Mesenteric fat pad (tissue), 1 donor: ENCODE results near the gene MYO9A. TPM values are rescaled to one million over a fixed set of nuclear protein-coding genes. Genes with fewer than 3 reads are reported as not detected.
"Not testable (repeated sequence)": the region's sequence is repeated elsewhere in the genome, so short reads cannot be mapped to it uniquely, and the experiment has no call there.

Experiments used
- DNase-seq: peaks from one replicate; pipeline ENCODE4 v3.0.0-alpha.2; 2020; ENCODE audit warnings: low spot score
- total RNA-seq: library from RNA; stranded (reverse); fragmentation: NEBNext Ultra II Directional; extraction: Animal tissue kit (Norgen Biotek cat#: 25700); gene quantifications from one replicate; pipeline ENCODE4 v1.2.1, GENCODE V29; 2021
- donor health status: DM: yes; HTN: yes; CAD: no.

Gene MYO9A
- total RNA-seq, 1 donor from 2014 or later, result 47.1 TPM

DNA sequence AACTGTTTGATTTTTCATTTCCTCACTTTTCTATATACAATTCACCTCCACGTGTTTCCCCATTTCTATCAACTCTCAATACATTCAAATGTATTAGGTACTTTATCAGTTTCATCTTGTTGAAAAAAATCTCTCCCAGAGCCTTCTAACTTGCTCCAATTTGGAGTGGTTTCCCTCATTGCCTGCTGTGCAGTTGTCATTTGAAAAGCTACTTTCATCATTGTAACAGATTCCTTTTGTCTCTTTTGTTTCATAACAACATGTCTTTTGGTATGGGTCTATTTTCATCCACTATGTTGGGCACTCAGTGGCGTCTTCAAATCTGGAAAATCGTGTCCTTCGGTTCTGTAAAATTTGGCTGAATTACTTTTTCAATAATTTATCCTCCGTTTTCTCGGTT is 232.6 kb downstream of the MYO9A start:
- no peak for DNase-seq

DNA sequence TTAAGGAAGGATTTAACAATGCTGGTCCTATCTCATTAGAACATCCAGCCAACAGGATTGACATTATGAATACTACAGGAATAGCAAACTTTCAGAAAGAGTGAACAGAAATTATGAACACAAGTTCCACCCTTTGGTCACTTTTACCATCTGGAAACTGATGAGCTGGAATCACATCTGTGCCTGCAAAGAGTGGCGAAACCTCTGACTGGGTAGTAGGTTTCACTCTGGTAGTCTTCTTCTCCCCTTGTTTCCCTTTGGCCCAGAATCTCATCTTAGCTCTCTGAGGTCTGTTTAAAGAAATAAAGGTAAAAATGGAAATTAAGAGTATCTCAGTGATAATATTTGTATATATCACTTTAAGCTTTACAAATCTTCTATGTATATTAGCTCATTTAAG is 234.5 kb downstream of the MYO9A start:
- DNase-seq, result no peak

DNA sequence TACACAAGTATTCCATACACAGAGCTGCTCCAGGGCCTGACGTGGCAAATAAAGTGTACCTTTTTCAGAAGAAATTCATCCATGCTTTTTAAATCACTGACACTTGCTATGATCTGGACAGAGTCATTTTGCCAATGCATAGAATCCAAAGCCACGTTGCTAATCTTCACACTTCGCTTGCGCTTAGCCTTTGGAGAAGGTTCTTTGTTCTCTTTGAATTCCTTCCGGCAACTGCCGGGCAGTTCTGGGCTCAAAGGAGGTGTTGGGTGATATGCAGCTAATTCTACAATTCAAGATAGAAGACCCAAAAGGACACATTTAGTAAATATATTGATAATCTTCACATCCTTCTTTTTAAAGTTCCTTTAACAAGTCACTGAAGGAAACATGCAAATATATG is 237.7 kb downstream of the MYO9A start:
- DNase-seq, result no peak

DNA sequence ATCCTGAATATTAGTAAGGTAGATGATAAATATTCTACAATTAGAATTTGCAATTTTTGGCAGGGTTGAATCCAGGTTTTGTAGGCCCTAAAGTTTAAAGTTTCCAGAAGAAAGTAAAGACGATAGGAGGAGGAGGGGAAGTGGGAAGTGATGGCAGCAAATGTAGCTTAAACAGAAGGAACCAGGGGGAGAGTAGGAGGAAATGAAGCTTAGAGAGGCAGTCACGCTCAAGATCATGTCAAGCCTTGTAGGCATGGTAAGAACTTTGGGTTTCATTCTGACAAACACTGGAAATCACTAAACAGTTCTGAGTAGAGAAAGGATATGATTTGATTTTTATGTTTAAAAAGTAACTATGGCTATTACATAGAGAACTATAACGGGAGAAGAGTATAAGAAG is 243.7 kb downstream of the MYO9A start:
- no peak for DNase-seq

DNA sequence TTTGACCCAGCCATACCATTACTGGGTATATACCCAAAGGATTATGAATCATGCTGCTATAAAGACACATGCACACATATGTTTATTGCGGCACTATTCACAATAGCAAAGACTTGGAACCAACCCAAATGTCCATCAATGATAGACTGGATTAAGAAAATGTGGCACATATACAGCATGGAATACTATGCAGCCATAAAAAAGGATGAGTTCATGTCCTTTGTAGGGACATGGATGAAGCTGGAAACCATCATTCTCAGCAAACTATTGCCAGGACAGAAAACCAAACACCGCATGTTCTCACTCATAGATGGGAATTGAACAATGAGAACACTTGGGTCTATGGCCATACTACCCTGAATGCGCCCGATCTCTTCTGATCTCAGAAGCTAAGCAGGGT is 259.7 kb downstream of the MYO9A start:
- DNase-seq, result not testable (repeated sequence)

DNA sequence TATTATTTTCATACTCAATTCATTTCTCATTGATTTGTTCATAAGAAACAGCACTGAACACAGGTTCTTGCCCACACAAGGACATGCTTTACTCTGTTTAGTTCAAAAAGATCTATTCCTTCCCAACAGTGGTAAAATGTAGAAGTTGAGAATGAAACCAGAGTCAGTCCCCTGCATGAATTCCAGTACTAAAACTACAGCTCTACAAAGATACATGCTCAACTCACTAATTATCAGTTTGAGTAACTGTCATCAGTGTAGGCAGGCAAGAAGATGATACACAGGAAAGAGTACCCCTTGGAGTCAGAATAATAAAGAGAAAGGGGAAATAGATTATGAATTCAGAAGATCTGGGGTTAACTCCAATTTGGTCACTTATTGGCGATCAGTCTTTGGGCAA is 264.4 kb downstream of the MYO9A start:
- no peak for DNase-seq

DNA sequence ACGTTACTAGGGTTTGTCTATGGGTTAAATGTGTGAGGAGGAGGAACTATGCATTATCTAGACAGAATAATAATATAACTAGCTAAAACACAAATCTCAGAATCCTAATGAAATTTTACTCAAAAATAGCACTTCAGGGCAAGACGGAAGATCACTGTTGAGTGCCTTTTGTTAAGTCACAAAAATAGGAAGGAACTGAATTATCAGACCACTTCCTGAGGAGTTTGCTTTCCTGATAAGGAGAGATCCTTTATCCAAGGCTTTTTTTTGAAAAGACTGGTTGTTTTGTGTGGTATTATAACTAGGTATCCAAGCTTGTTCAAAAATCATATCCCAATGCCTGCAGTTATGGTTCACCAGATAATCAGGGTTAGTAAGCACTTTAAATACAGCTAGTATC is 273.0 kb downstream of the MYO9A start:
- no peak for DNase-seq

DNA sequence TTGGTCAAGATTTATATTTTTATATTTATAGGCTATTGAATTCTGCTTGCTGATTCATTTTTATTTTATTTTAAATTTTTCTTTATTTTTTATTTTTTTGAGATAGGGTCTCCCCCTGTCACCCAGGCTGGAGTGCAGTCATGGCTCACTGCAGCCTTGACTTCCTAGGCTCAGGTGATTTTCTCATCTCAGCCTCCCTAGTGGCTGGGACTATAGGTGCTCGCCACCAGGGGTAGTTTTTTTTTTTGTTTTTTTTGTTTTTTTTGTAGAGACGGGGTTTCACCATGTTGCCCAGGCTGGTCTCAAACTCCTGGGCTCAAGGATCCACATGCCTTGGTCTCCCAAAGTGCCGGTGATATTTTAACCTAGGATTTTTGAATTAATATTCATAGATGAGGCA is 276.4 kb downstream of the MYO9A start:
- no peak for DNase-seq

DNA sequence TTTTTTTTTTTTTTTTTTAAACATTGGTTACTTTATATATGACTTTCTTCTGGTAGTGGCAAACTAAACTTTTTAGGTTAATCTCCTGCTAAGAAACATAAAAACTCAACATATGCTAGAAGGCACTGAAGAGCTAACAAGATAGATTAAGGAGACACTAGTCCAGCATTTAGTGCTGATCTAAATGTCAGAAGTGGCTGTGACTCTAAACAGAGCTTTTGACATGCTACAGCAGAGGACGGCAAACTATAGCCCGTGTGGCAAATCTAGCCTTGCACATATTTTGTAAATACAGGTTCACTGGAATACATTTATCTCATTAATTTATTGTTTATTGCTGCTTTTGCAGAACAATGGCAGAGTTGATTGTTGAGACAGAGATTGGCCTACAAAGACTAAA is 287.0 kb downstream of the MYO9A start:
- no peak for DNase-seq

DNA sequence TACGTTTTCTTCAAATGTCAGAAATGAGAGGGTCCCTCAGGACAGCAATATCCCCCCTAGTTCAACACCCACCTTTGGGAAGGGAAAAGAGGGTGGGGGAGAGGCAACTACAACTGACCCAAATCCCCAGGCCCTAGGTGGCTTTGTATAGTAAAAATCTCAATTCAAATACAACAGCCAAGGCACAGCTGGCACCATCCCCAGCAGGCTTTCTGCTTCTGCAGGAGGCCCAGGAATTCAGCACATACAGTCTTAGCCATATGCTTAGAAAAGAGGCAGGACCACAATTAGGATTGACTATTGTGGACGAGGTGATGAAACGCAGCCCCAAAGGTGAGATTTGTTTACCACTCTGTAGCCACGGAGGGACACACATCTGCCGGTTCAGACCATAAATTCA is 291.8 kb downstream of the MYO9A start:
- DNase-seq, result no peak

DNA sequence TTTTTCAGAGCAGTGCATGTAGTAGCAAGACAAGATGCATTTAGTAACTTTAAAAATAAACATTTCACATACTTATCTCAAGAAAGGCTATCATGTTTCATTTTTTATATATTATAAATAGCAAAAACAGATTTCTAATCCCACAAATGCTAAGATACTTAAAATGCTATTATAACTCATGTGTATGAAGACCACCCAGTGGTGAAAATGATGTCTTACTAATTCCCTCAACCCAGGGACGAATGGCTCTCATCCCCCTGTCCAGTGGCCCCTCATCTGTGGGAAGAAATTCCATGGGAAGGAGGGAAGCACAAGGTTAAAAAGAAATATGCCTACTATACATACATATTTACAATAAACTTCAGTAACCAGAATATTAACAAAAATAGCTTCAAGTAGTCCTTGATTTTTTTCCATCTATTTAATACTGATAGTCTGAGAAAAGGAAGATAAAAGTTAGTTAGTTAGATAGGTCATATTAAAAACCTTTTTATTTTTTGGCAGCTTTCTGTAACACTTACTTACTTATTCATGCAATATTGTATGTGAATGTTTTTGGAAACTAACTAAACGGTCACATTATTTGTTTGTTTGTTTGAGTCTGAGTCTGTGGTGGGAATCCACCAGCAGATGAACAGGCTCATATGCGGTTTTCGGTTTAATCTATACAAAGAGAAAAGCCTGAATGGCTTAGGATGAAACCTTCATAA is 292.8 kb downstream of the MYO9A start:
- DNase-seq, result no peak

DNA sequence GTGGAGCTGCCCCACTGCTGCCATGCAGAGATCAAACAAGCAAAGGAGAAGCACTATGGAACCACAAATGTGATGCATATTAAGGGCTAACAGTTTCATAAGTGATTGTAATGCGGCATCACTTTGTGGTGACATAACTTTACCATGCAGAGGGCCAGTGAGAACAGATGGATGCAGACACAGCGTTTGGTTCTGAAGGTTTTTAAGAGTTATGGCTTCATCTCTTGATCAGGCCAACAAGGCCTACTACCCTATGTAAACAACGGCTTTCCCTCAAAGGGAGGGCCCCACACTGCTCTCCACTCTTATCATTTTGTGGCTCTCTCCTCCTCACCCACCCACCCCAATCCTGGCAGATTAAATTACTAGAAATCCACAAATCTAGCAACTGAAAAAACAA is 294.1 kb downstream of the MYO9A start:
- DNase-seq, result no peak

DNA sequence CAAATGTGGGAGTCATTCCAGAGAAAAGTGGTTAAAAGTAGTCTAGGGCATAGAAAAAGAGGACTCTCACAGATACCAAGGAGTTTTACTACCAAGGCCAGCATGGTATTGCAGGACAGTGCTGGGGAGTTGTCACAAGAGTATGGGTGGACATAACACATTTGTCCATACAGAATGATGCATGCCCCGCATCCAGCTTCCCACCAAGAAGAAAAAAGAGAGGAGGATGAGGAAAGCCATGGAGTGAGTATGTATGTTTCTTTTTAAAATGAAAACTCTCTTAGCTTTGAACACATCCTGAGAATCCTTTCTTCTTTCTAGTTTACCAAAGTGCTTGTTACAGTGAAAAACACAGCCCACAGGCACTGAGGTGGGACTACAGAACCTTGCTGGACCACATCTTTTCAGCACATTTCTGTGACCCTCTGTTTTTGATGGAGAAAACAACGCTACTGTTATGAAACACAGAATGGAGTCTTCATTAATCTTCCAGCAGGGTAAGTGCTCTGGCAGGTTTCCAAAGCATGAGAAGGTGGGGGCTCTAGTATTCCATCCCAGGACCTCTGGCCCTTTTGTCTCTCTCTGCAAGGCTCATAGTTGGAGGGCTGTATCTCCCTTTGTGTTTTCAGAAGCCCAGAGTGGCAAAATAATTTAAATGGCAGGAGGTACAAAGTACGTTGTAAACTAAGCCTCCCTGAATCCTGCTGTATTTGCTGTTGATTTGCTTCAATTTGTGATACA is 294.9 kb downstream of the MYO9A start:
- DNase-seq, result no peak

DNA sequence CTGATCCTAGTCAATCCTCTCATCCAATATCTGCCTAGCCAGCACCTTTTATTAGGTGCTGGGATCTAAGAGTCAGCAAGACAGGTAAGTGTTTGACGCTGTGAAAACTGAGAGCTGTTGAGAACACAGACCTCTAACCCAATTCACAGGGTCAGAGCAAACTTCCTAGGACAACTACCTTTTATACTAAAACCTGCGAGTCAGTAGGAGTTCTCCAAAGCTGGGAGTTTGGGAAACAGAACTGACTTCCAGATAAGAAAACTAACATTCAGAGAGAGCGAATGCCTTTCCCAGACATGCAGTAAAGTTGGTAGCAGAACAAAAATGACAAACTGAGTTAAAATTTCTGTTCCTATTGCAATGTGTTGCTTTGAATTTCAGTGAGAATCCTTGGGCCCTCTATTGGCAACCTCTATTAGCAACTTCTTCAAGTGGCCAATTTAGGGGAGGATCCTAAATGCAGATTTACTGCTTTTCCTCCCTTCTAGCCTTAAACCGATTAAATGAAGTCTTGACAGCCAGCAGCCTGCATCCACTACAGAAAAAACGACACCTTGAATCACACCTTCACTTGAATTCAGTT is 296.3 kb downstream of the MYO9A start:
- no peak for DNase-seq

DNA sequence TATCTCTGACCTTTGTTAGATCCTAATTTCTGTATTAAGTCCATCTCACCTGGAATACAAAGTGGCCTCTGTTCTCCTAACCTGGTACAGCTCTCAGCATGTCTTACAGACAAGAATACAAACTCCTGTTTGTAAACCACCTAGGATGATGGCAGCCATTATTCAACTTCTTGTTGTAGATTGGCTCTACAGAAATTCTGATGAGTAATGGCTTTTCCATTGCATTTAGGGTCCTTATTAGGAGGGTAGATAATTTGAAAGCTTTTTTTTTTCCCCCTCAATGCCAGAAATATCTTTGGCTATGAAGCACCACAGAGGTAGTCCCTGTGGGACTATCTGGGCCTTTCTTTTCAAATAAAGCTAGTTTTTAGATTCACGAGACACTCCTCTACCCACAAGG is 297.8 kb downstream of the MYO9A start:
- DNase-seq, result no peak

DNA sequence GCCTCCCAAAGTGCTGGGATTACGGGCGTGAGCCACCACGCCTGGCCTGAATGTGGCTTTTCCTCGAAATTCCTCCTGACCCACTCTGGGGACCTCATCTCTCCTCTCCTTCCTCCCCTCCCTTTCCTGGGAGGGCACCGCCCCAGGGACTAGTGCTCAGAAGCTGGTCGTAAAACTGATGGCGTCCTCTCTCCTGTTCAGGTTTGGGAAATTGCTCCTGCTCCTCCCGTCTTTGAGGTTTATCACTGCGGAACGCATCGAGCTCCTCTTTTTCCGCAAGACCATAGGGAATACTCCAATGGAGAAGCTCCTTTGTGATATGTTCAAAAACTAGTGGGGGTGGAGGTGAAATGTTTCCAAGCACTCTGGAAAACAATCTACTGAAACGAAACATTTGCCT is 300.6 kb downstream of the MYO9A start:
- DNase-seq, result no peak

DNA sequence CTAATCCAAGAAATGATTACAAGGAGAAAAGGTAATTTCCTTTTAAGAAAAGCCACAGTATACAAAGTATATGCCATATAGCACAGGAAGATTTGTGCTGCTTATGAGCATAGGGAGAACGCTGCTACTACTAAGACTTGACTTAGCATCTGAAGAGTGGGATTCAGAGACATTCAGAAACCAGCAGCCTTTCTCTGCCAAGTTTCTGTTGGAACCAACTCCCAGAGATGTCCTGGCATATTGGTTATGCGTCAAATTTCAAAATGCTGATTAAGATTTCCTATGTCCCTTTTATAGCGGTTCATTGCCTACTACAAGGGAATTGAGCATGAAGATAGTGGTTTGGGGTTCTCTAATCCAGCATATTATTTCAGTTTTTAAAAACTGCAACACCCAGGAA is 302.6 kb downstream of the MYO9A start:
- DNase-seq, result no peak

DNA sequence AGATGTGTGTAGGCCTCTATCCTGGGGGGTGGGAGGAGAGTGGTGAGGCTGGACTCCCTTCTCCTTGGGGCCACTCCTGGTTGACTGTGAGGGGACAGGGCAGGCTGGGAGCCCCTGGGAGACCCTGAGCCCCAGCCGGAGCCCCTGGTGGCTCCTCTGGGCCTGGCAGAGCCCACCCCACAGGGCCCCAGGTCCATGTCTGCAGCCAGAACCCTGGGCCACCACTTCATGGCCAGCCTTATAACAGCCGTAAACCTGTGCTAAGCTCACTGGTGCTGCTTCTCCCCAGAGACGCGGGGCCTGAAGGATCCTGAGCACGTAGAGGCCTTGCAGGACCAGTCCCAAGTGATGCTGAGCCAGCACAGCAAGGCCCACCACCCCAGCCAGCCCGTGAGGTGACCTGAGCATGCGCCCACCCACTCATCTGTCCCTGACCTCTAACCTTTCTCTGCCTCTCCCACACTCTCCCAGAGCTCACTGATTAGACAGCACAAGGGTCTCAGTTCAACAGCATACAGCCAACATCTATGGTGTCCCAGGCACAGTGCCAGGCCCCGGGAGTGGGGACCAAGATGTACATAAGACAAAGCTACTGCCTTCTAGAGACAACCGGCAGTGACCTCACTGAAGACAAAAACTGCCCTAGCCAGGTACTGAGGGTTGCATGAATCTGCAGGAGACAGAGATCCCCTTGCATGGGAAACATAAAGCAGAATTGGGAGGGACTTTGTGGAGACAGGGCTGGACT is 304.1 kb downstream of the MYO9A start:
- no peak for DNase-seq

DNA sequence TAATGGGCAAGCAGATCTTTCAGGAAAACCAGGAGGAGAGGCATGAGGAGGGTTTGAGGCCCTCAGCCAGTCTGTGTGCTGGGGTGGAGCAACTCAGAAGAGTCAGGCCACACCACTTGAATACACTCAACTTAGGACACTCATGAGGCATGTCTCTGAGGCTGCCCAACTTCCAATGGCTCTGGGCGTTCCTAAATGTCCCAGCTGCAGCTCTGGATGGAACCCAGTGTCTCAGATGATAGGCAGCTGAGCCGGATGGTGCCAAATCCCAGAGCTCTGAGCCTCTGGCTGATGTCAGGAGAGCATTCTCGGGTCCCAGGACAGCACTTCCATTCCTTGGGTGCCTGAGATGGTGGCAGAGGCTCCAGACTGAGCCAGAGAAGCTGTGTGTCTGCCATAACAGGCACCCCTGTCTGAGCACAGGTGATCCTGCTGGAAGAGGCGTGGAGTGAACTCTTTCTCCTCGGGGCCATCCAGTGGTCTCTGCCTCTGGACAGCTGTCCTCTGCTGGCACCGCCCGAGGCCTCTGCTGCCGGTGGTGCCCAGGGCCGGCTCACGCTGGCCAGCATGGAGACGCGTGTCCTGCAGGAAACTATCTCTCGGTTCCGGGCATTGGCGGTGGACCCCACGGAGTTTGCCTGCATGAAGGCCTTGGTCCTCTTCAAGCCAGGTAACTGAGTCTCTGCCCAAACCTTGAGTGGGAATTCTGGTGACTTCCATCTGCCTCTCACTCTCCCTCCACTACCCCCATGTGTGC is 304.8 kb downstream of the MYO9A start:
- DNase-seq, result no peak

DNA sequence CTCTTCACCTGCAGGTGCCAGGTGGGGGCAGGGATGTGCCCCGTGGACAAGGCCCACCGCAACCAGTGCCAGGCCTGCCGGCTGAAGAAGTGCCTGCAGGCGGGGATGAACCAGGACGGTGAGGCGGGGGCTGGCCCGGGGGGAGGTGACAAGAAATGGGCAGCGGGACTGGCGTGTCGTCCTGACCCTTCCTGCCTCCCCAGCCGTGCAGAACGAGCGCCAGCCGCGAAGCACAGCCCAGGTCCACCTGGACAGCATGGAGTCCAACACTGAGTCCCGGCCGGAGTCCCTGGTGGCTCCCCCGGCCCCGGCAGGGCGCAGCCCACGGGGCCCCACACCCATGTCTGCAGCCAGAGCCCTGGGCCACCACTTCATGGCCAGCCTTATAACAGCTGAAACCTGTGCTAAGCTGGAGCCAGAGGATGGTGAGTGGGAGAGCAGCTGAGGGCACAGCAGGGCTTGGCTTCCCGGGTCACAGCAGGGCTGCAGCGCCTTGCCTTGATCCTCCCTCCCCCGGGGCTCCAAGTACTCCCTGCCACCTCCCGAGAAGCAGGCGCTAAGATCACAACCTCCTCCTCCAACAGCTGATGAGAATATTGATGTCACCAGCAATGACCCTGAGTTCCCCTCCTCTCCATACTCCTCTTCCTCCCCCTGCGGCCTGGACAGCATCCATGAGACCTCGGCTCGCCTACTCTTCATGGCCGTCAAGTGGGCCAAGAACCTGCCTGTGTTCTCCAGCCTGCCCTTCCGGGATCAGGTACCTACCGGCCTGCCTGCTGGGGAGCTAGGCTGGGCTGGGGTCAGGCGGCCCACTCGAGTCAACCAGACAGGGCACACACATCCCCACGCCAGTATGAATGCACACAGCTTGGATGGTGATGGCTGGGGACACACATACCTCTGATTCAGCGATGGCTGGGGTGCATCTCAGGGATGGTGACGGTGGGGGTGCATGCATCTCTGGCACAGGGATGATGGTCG is 305.9 kb downstream of the MYO9A start:
- DNase-seq, result no peak
